ENCODE data around the gene DICER1.
A peak's percentile ranks its signal among the peaks of the same experiment; 100 is the strongest.
"Not testable (repeated sequence)": the region's sequence is repeated elsewhere in the genome, so short reads cannot be mapped to it uniquely, and the experiment has no call there.

The DICER1 gene

DNA sequence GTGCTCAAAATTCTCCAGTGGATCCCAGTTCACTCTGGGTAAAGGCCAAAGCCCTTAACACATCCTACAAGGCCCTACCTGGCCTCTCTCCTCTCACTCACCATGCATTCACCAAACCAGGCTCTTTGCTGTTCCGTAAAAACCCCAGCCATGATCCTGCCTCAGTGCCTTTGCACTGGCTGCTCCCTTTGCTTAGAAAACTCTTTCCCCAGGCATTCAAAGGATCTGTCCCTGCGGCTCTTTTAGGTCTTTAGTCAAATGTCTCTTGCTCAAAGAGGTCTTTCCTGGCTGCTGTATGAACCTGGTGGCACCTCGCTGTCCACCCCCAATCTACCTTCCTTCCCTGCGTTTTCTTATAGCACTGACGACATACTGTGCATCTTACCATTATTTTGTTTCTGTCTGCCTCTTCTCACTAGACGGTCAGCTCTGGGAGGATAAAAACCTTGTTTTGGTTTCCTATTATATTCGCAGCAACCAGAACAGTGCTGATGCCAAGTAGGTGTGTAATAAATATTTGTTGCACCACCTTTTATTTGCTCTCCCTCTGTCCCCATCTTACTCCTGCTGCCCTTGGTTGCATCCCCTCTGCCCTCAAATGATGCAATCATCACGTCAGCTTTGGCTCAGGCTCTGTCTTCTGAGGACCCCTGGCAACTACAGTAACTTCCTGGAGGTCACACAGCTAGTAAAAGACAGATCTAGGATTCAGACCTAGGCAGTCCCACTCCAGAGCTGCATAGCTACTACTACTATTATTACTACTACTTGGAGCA is 23.8 kb upstream of the DICER1 start:
- Histone ChIP-seq H3K27ac (replicated peaks) (no peak overlapping the region), H3K4me3 (replicated peaks; ENCODE audit: insufficient read depth, low read length) (no peak overlapping the region), H3K27me3 (ENCODE audit: insufficient read depth, poor library complexity, severe bottlenecking) (no peaks in the 10 kb centered on the region)
- DNase-seq (ENCODE audit: low read depth in 1 of 2, low spot score in 1 of 2) = no peak
- TF ChIP-seq, protein P1, sequence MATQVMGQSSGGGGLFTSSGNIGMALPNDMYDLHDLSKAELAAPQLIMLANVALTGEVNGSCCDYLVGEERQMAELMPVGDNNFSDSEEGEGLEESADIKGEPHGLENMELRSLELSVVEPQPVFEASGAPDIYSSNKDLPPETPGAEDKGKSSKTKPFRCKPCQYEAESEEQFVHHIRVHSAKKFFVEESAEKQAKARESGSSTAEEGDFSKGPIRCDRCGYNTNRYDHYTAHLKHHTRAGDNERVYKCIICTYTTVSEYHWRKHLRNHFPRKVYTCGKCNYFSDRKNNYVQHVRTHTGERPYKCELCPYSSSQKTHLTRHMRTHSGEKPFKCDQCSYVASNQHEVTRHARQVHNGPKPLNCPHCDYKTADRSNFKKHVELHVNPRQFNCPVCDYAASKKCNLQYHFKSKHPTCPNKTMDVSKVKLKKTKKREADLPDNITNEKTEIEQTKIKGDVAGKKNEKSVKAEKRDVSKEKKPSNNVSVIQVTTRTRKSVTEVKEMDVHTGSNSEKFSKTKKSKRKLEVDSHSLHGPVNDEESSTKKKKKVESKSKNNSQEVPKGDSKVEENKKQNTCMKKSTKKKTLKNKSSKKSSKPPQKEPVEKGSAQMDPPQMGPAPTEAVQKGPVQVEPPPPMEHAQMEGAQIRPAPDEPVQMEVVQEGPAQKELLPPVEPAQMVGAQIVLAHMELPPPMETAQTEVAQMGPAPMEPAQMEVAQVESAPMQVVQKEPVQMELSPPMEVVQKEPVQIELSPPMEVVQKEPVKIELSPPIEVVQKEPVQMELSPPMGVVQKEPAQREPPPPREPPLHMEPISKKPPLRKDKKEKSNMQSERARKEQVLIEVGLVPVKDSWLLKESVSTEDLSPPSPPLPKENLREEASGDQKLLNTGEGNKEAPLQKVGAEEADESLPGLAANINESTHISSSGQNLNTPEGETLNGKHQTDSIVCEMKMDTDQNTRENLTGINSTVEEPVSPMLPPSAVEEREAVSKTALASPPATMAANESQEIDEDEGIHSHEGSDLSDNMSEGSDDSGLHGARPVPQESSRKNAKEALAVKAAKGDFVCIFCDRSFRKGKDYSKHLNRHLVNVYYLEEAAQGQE (IDR thresholded peaks at IDR 0.05; ENCODE audit: insufficient replicate concordance, low read depth) = no peak
- TF ChIP-seq SPI1 (IDR thresholded peaks at IDR 0.05; ENCODE audit: borderline replicate concordance, low read depth) = no peak
- TF ChIP-seq, protein P2, sequence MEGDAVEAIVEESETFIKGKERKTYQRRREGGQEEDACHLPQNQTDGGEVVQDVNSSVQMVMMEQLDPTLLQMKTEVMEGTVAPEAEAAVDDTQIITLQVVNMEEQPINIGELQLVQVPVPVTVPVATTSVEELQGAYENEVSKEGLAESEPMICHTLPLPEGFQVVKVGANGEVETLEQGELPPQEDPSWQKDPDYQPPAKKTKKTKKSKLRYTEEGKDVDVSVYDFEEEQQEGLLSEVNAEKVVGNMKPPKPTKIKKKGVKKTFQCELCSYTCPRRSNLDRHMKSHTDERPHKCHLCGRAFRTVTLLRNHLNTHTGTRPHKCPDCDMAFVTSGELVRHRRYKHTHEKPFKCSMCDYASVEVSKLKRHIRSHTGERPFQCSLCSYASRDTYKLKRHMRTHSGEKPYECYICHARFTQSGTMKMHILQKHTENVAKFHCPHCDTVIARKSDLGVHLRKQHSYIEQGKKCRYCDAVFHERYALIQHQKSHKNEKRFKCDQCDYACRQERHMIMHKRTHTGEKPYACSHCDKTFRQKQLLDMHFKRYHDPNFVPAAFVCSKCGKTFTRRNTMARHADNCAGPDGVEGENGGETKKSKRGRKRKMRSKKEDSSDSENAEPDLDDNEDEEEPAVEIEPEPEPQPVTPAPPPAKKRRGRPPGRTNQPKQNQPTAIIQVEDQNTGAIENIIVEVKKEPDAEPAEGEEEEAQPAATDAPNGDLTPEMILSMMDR (IDR thresholded peaks at IDR 0.05; ENCODE audit: insufficient read depth, low read length) = no peak
- TF ChIP-seq GABPA (IDR thresholded peaks at IDR 0.05; ENCODE audit: low read depth) = no peak
- TF ChIP-seq POLR2AphosphoS5 (IDR thresholded peaks at IDR 0.05; ENCODE audit: low read depth) = no peak

DNA sequence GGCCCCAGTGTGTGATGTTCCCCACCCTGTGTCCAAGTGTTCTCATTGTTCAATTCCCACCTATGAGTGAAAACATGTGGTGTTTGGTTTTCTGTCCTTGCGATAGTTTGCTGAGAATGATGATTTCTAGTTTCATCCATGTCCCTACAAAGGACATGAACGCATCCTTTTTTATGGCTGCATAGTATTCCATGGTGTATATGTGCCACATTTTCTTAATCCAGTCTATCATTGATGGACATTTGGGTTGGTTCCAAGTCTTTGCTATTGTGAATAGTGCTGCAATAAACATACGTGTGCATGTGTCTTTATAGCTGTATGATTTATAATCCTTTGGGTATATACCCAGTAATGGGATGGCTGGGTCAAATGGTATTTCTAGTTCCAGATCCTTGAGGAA is 18.3 kb upstream of the DICER1 start:
- not testable (repeated sequence) for DNase-seq (ENCODE audit: low read depth in 1 of 2, low spot score in 1 of 2); H3K4me3 ChIP-seq (replicated peaks; ENCODE audit: insufficient read depth, low read length); H3K27ac ChIP-seq (replicated peaks); H3K27me3 ChIP-seq (ENCODE audit: insufficient read depth, poor library complexity, severe bottlenecking)

DNA sequence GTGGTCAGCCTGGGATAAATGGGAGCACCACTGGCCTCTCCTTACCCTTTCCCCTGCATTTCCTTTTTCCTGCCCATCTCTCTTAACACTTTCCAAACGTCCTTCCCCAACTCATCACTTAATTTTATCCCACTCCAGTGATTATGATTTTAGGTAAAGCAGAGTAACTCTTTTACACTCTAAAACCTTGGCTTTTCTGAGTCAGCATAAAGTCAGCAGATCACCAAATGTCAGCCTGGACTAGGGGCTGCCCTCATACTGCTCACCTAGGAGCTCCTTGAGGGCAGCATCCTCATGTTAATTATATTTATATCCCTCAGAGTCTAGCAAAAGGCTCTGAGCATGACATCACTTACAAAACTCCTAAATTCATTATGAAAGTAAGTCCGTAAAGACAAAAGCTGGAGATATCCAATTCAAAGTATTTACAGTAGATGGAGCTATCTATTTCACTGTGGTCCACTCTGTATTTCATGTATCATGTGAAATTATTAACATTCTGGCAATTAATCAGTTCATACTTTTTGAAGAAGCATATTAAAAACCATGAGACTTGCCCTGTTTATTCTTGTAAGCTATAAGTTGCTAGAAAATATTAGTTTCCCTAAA is 17.0 kb upstream of the DICER1 start:
- Histone ChIP-seq H3K27ac (replicated peaks) (peak overlapping the region; percentile 60), H3K4me3 (replicated peaks; ENCODE audit: insufficient read depth, low read length) (no peak overlapping the region), H3K27me3 (ENCODE audit: insufficient read depth, poor library complexity, severe bottlenecking) (no peaks in the 10 kb centered on the region)
- TF ChIP-seq, protein P1 (IDR thresholded peaks at IDR 0.05; ENCODE audit: insufficient replicate concordance, low read depth) = no peak
- TF ChIP-seq POLR2AphosphoS5 (IDR thresholded peaks at IDR 0.05; ENCODE audit: low read depth) (no peak), GABPA (IDR thresholded peaks at IDR 0.05; ENCODE audit: low read depth) (no peak), SPI1 (IDR thresholded peaks at IDR 0.05; ENCODE audit: borderline replicate concordance, low read depth) (no peak)
- TF ChIP-seq, protein P2 (IDR thresholded peaks at IDR 0.05; ENCODE audit: insufficient read depth, low read length) = no peak
- no peak for DNase-seq (ENCODE audit: low read depth in 1 of 2, low spot score in 1 of 2)

DNA sequence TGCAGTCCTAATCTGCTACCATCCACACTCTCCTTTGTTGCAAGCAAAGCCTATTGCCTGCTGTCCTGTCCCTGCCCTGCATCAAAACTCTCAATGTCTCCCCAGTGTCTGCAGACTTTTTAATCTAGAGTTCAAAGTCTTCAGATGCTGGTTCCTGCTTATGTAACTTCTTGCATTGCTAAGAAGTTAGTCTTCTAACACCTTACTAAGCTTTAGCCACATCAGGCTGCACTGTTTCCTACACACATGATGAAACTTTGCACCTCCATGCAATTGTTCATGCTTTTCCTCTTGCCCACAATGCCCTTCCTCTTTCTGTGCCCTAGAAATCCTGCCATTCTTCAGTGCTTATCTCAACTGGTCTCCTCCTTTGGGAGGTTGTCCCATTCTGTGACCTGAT is 16.2 kb upstream of the DICER1 start:
- peak overlapping the region; percentile 60 for H3K27ac ChIP-seq (replicated peaks)
- DNase-seq (ENCODE audit: low read depth in 1 of 2, low spot score in 1 of 2) = peak; percentile 54 to 85
- no peak overlapping the region for H3K4me3 ChIP-seq (replicated peaks; ENCODE audit: insufficient read depth, low read length)
- TF ChIP-seq, protein P2 (IDR thresholded peaks at IDR 0.05; ENCODE audit: insufficient read depth, low read length) = no peak
- TF ChIP-seq GABPA (IDR thresholded peaks at IDR 0.05; ENCODE audit: low read depth) (no peak), SPI1 (IDR thresholded peaks at IDR 0.05; ENCODE audit: borderline replicate concordance, low read depth) (peak; percentile 92), POLR2AphosphoS5 (IDR thresholded peaks at IDR 0.05; ENCODE audit: low read depth) (peak; percentile 54; the same call in 1 of the 2 replicates)
- TF ChIP-seq, protein P1 (IDR thresholded peaks at IDR 0.05; ENCODE audit: insufficient replicate concordance, low read depth) = no peak
- H3K27me3 ChIP-seq (ENCODE audit: insufficient read depth, poor library complexity, severe bottlenecking) = no peaks in the 10 kb centered on the region
